ENCODE results near the gene AP4S1. TPM values are rescaled to one million over a fixed set of nuclear protein-coding genes. Genes with fewer than 3 reads are reported as not detected.

AP4S1 gene
- total and polyA plus RNA-seq, 2 donors = 9.9 to 13.0 TPM

- no peak for DNase-seq (ENCODE audit: low read depth in 6 of 9, low spot score in 9 of 9)
- Histone ChIP-seq H3K4me1 (ENCODE audit: control insufficient read depth in 2 of 2, insufficient read depth in 2 of 2, low read length in 2 of 2) (no peaks in the 10 kb centered on the region), H3K27ac (ENCODE audit: low read depth in 1 of 2, low read length in 1 of 2) (no peak overlapping the region), H3K4me3 (ENCODE audit: low read length in 2 of 2) (no peak overlapping the region), H3K27me3 (ENCODE audit: control insufficient read depth in 2 of 2, insufficient read depth in 1 of 2, low read length in 1 of 2) (no peaks in the 10 kb centered on the region), H3K9me3 (ENCODE audit: control insufficient read depth in 2 of 2, insufficient read depth in 1 of 2, low read length in 1 of 2) (no peaks in the 10 kb centered on the region), H3K36me3 (ENCODE audit: control insufficient read depth in 2 of 2, insufficient read depth in 2 of 2, low read length in 1 of 2) (peaks cover 0 to 4% of the 10 kb centered on the region in 2 donors)
- WGBS = 92% methylated on average over 1 of the region's 1 CpG
Measured at GRCh38 chr14:31068235-31068634, 42.8 kb downstream of the AP4S1 start.

- H3K9me3 ChIP-seq (ENCODE audit: control insufficient read depth in 2 of 2, insufficient read depth in 1 of 2, low read length in 1 of 2) = no peaks in the 10 kb centered on the region
Measured at GRCh38 chr14:31069343-31069742, 43.9 kb downstream of the AP4S1 start.

GRCh38 chr14:31070431-31070830 is 45.0 kb downstream of the AP4S1 start:
- H3K27ac ChIP-seq (ENCODE audit: low read depth in 1 of 2, low read length in 1 of 2) = no peak overlapping the region
- no peak overlapping the region for H3K4me3 ChIP-seq (ENCODE audit: low read length in 2 of 2)
- 99% methylated on average over 5 of the region's 5 CpGs for WGBS
- DNase-seq (ENCODE audit: low read depth in 6 of 9, low spot score in 9 of 9) = no peak
- H3K4me1 ChIP-seq (ENCODE audit: control insufficient read depth in 2 of 2, insufficient read depth in 2 of 2, low read length in 2 of 2) = no peaks in the 10 kb centered on the region
- H3K9me3 ChIP-seq (ENCODE audit: control insufficient read depth in 2 of 2, insufficient read depth in 1 of 2, low read length in 1 of 2) = no peaks in the 10 kb centered on the region
- peaks cover 0 to 4% of the 10 kb centered on the region in 2 donors for H3K36me3 ChIP-seq (ENCODE audit: control insufficient read depth in 2 of 2, insufficient read depth in 2 of 2, low read length in 1 of 2)
- H3K27me3 ChIP-seq (ENCODE audit: control insufficient read depth in 2 of 2, insufficient read depth in 1 of 2, low read length in 1 of 2) = no peaks in the 10 kb centered on the region

More at GRCh38 chr14:31069343-31069742, 43.9 kb downstream of the AP4S1 start:
- no peaks in the 10 kb centered on the region for H3K27me3 ChIP-seq (ENCODE audit: control insufficient read depth in 2 of 2, insufficient read depth in 1 of 2, low read length in 1 of 2)
- WGBS = 98% methylated on average over 3 of the region's 3 CpGs
- DNase-seq (ENCODE audit: low read depth in 6 of 9, low spot score in 9 of 9) = no peak
- no peak overlapping the region for H3K4me3 ChIP-seq (ENCODE audit: low read length in 2 of 2)
- H3K4me1 ChIP-seq (ENCODE audit: control insufficient read depth in 2 of 2, insufficient read depth in 2 of 2, low read length in 2 of 2) = no peaks in the 10 kb centered on the region
- no peak overlapping the region for H3K27ac ChIP-seq (ENCODE audit: low read depth in 1 of 2, low read length in 1 of 2)
- peaks cover 0 to 4% of the 10 kb centered on the region in 2 donors for H3K36me3 ChIP-seq (ENCODE audit: control insufficient read depth in 2 of 2, insufficient read depth in 2 of 2, low read length in 1 of 2)

GRCh38 chr14:31071151-31071550 is 45.7 kb downstream of the AP4S1 start:
- WGBS = 98% methylated on average over 2 of the region's 2 CpGs
- no peaks in the 10 kb centered on the region for H3K27me3 ChIP-seq (ENCODE audit: control insufficient read depth in 2 of 2, insufficient read depth in 1 of 2, low read length in 1 of 2)
- no peaks in the 10 kb centered on the region for H3K9me3 ChIP-seq (ENCODE audit: control insufficient read depth in 2 of 2, insufficient read depth in 1 of 2, low read length in 1 of 2)
- no peak for DNase-seq (ENCODE audit: low read depth in 6 of 9, low spot score in 9 of 9)
- H3K36me3 ChIP-seq (ENCODE audit: control insufficient read depth in 2 of 2, insufficient read depth in 2 of 2, low read length in 1 of 2) = peaks cover 0 to 4% of the 10 kb centered on the region in 2 donors
- H3K27ac ChIP-seq (ENCODE audit: low read depth in 1 of 2, low read length in 1 of 2) = no peak overlapping the region
- H3K4me3 ChIP-seq (ENCODE audit: low read length in 2 of 2) = no peak overlapping the region
- H3K4me1 ChIP-seq (ENCODE audit: control insufficient read depth in 2 of 2, insufficient read depth in 2 of 2, low read length in 2 of 2) = no peaks in the 10 kb centered on the region

- Histone ChIP-seq H3K36me3 (ENCODE audit: control insufficient read depth in 2 of 2, insufficient read depth in 2 of 2, low read length in 1 of 2) (peaks cover 0 to 2% of the 10 kb centered on the region in 2 donors), H3K4me1 (ENCODE audit: control insufficient read depth in 2 of 2, insufficient read depth in 2 of 2, low read length in 2 of 2) (no peaks in the 10 kb centered on the region), H3K9me3 (ENCODE audit: control insufficient read depth in 2 of 2, insufficient read depth in 1 of 2, low read length in 1 of 2) (no peaks in the 10 kb centered on the region), H3K27me3 (ENCODE audit: control insufficient read depth in 2 of 2, insufficient read depth in 1 of 2, low read length in 1 of 2) (no peaks in the 10 kb centered on the region), H3K4me3 (ENCODE audit: low read length in 2 of 2) (no peak overlapping the region), H3K27ac (ENCODE audit: low read depth in 1 of 2, low read length in 1 of 2) (no peak overlapping the region)
- DNase-seq (ENCODE audit: low read depth in 6 of 9, low spot score in 9 of 9) = no peak
- 99% methylated on average over 2 of the region's 2 CpGs for WGBS
Measured at GRCh38 chr14:31075144-31075543, 49.7 kb downstream of the AP4S1 start.

GRCh38 chr14:31078766-31079165 is 53.3 kb downstream of the AP4S1 start:
- 66% methylated on average over 2 of the region's 2 CpGs for WGBS
- Histone ChIP-seq H3K4me1 (ENCODE audit: control insufficient read depth in 2 of 2, insufficient read depth in 2 of 2, low read length in 2 of 2) (no peaks in the 10 kb centered on the region), H3K27me3 (ENCODE audit: control insufficient read depth in 2 of 2, insufficient read depth in 1 of 2, low read length in 1 of 2) (no peaks in the 10 kb centered on the region), H3K27ac (ENCODE audit: low read depth in 1 of 2, low read length in 1 of 2) (no peak overlapping the region), H3K36me3 (ENCODE audit: control insufficient read depth in 2 of 2, insufficient read depth in 2 of 2, low read length in 1 of 2) (no peaks in the 10 kb centered on the region), H3K4me3 (ENCODE audit: low read length in 2 of 2) (no peak overlapping the region), H3K9me3 (ENCODE audit: control insufficient read depth in 2 of 2, insufficient read depth in 1 of 2, low read length in 1 of 2) (no peaks in the 10 kb centered on the region)
- DNase-seq (ENCODE audit: low read depth in 6 of 9, low spot score in 9 of 9) = no peak

- Histone ChIP-seq H3K4me1 (ENCODE audit: control insufficient read depth in 2 of 2, insufficient read depth in 2 of 2, low read length in 2 of 2) (no peaks in the 10 kb centered on the region), H3K27ac (ENCODE audit: low read depth in 1 of 2, low read length in 1 of 2) (no peak overlapping the region), H3K27me3 (ENCODE audit: control insufficient read depth in 2 of 2, insufficient read depth in 1 of 2, low read length in 1 of 2) (no peaks in the 10 kb centered on the region), H3K9me3 (ENCODE audit: control insufficient read depth in 2 of 2, insufficient read depth in 1 of 2, low read length in 1 of 2) (no peaks in the 10 kb centered on the region), H3K36me3 (ENCODE audit: control insufficient read depth in 2 of 2, insufficient read depth in 2 of 2, low read length in 1 of 2) (no peaks in the 10 kb centered on the region), H3K4me3 (ENCODE audit: low read length in 2 of 2) (no peak overlapping the region)
- DNase-seq (ENCODE audit: low read depth in 6 of 9, low spot score in 9 of 9) = no peak
- 92% methylated on average over 3 of the region's 3 CpGs for WGBS
Measured at GRCh38 chr14:31080056-31080455, 54.6 kb downstream of the AP4S1 start.

GRCh38 chr14:31080484-31080883 is 55.0 kb downstream of the AP4S1 start:
- Histone ChIP-seq H3K36me3 (ENCODE audit: control insufficient read depth in 2 of 2, insufficient read depth in 2 of 2, low read length in 1 of 2) (no peaks in the 10 kb centered on the region), H3K4me1 (ENCODE audit: control insufficient read depth in 2 of 2, insufficient read depth in 2 of 2, low read length in 2 of 2) (no peaks in the 10 kb centered on the region), H3K27me3 (ENCODE audit: control insufficient read depth in 2 of 2, insufficient read depth in 1 of 2, low read length in 1 of 2) (no peaks in the 10 kb centered on the region), H3K27ac (ENCODE audit: low read depth in 1 of 2, low read length in 1 of 2) (no peak overlapping the region), H3K4me3 (ENCODE audit: low read length in 2 of 2) (no peak overlapping the region), H3K9me3 (ENCODE audit: control insufficient read depth in 2 of 2, insufficient read depth in 1 of 2, low read length in 1 of 2) (no peaks in the 10 kb centered on the region)
- no peak for DNase-seq (ENCODE audit: low read depth in 6 of 9, low spot score in 9 of 9)
- WGBS = 98% methylated on average over 4 of the region's 4 CpGs

- WGBS = 95% methylated on average over 3 of the region's 3 CpGs
- no peak for DNase-seq (ENCODE audit: low read depth in 6 of 9, low spot score in 9 of 9)
- H3K9me3 ChIP-seq (ENCODE audit: control insufficient read depth in 2 of 2, insufficient read depth in 1 of 2, low read length in 1 of 2) = no peaks in the 10 kb centered on the region
Measured at GRCh38 chr14:31083781-31084180, 58.3 kb downstream of the AP4S1 start.

GRCh38 chr14:31084385-31084784 is 58.9 kb downstream of the AP4S1 start:
- H3K27me3 ChIP-seq (ENCODE audit: control insufficient read depth in 2 of 2, insufficient read depth in 1 of 2, low read length in 1 of 2) = no peaks in the 10 kb centered on the region
- H3K4me1 ChIP-seq (ENCODE audit: control insufficient read depth in 2 of 2, insufficient read depth in 2 of 2, low read length in 2 of 2) = no peaks in the 10 kb centered on the region
- no peaks in the 10 kb centered on the region for H3K36me3 ChIP-seq (ENCODE audit: control insufficient read depth in 2 of 2, insufficient read depth in 2 of 2, low read length in 1 of 2)
- no peak for DNase-seq (ENCODE audit: low read depth in 6 of 9, low spot score in 9 of 9)
- no peaks in the 10 kb centered on the region for H3K9me3 ChIP-seq (ENCODE audit: control insufficient read depth in 2 of 2, insufficient read depth in 1 of 2, low read length in 1 of 2)
- WGBS = 98% methylated on average over 5 of the region's 5 CpGs
- no peak overlapping the region for H3K27ac ChIP-seq (ENCODE audit: low read depth in 1 of 2, low read length in 1 of 2)
- no peak overlapping the region for H3K4me3 ChIP-seq (ENCODE audit: low read length in 2 of 2)

More at GRCh38 chr14:31083781-31084180, 58.3 kb downstream of the AP4S1 start:
- H3K27ac ChIP-seq (ENCODE audit: low read depth in 1 of 2, low read length in 1 of 2) = no peak overlapping the region
- H3K4me3 ChIP-seq (ENCODE audit: low read length in 2 of 2) = no peak overlapping the region
- no peaks in the 10 kb centered on the region for H3K36me3 ChIP-seq (ENCODE audit: control insufficient read depth in 2 of 2, insufficient read depth in 2 of 2, low read length in 1 of 2)
- no peaks in the 10 kb centered on the region for H3K27me3 ChIP-seq (ENCODE audit: control insufficient read depth in 2 of 2, insufficient read depth in 1 of 2, low read length in 1 of 2)
- H3K4me1 ChIP-seq (ENCODE audit: control insufficient read depth in 2 of 2, insufficient read depth in 2 of 2, low read length in 2 of 2) = no peaks in the 10 kb centered on the region

Measured in thymus (tissue), 11 donors.